Measurements from ENCODE around the gene BACH1. TPM values are rescaled to one million over a fixed set of nuclear protein-coding genes. Genes with fewer than 3 reads are reported as not detected.
"Not testable (repeated sequence)": the region's sequence is repeated elsewhere in the genome, so short reads cannot be mapped to it uniquely, and the experiment has no call there.

BACH1 gene
- total RNA-seq, 1 experiment from 2014 or later = 65.2 TPM

- no peak overlapping the region for H3K27ac Mint-ChIP-seq (ENCODE audit: unreplicated experiment)
- TF ChIP-seq, protein P1, sequence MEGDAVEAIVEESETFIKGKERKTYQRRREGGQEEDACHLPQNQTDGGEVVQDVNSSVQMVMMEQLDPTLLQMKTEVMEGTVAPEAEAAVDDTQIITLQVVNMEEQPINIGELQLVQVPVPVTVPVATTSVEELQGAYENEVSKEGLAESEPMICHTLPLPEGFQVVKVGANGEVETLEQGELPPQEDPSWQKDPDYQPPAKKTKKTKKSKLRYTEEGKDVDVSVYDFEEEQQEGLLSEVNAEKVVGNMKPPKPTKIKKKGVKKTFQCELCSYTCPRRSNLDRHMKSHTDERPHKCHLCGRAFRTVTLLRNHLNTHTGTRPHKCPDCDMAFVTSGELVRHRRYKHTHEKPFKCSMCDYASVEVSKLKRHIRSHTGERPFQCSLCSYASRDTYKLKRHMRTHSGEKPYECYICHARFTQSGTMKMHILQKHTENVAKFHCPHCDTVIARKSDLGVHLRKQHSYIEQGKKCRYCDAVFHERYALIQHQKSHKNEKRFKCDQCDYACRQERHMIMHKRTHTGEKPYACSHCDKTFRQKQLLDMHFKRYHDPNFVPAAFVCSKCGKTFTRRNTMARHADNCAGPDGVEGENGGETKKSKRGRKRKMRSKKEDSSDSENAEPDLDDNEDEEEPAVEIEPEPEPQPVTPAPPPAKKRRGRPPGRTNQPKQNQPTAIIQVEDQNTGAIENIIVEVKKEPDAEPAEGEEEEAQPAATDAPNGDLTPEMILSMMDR (IDR thresholded peaks at IDR 0.05; ENCODE audit: insufficient read depth in 1 of 2, low read depth in 1 of 2, low read length in 1 of 2, severe bottlenecking in 1 of 2, unreplicated experiment in 1 of 2) = no peak
- no peak for DNase-seq
- Histone ChIP-seq H3K36me3 (ENCODE audit: control insufficient read depth, insufficient read depth, low read length) (peaks cover 1% of the 10 kb centered on the region; the same call in 1 of the 2 replicates), H3K4me3 (ENCODE audit: low read depth, low read length) (no peak overlapping the region), H3K27me3 (replicated peaks; ENCODE audit: control insufficient read depth, insufficient read depth, low read length) (no peaks in the 10 kb centered on the region), H3K9me3 (peaks cover under 1% of the 10 kb centered on the region; the same call in 1 of the 2 replicates), H3K4me1 (peaks cover 19% of the 10 kb centered on the region)
- intact Hi-C loops (cut with micrococcal nuclease; ENCODE audit: unreplicated experiment) = loop anchor here (2.0 kb wide), 2 partner anchors 15 to 49 kb away; no protein-coding TSS in a partner anchor
- POLR2A ChIA-PET = interaction anchor here (0.6 kb wide), 1 partner anchor 21 kb away, joined by 4 read pairs; no protein-coding TSS in a partner anchor
- peaks cover 38% of the 10 kb centered on the region for H3K36me3 Mint-ChIP-seq (ENCODE audit: insufficient read depth, unreplicated experiment)
- peaks cover 14% of the 10 kb centered on the region for H3K9me3 Mint-ChIP-seq (ENCODE audit: unreplicated experiment)
- no TSS peak for BruUV-seq (replicated peaks)
- H3K4me3 Mint-ChIP-seq (ENCODE audit: unreplicated experiment) = no peak overlapping the region
- H3K27me3 Mint-ChIP-seq (ENCODE audit: insufficient read depth, unreplicated experiment) = no peaks in the 10 kb centered on the region
- CTCF ChIA-PET = interaction anchor here (2.0 kb wide), 1 partner anchor 11 kb away, joined by 5 read pairs; no protein-coding TSS in a partner anchor
- peaks cover 32% of the 10 kb centered on the region for H3K4me1 Mint-ChIP-seq (ENCODE audit: low read depth, unreplicated experiment)
Measured at GRCh38 chr21:29349702-29350101, 51.0 kb downstream of the BACH1 start.

- ChIA-PET CTCF (no interaction called here), POLR2A (no interaction called here)
- Histone ChIP-seq H3K4me3 (ENCODE audit: low read depth, low read length) (no peak overlapping the region), H3K27me3 (replicated peaks; ENCODE audit: control insufficient read depth, insufficient read depth, low read length) (no peaks in the 10 kb centered on the region), H3K4me1 (peaks cover 19% of the 10 kb centered on the region), H3K9me3 (peaks cover 3% of the 10 kb centered on the region; the same call in 1 of the 2 replicates), H3K36me3 (ENCODE audit: control insufficient read depth, insufficient read depth, low read length) (peaks cover 1% of the 10 kb centered on the region; the same call in 1 of the 2 replicates)
- TF ChIP-seq, protein P1 (IDR thresholded peaks at IDR 0.05; ENCODE audit: insufficient read depth in 1 of 2, low read depth in 1 of 2, low read length in 1 of 2, severe bottlenecking in 1 of 2, unreplicated experiment in 1 of 2) = no peak
- BruUV-seq (replicated peaks) = no TSS peak
- no peak for DNase-seq
- Mint-ChIP-seq H3K27me3 (ENCODE audit: insufficient read depth, unreplicated experiment) (no peaks in the 10 kb centered on the region), H3K36me3 (ENCODE audit: insufficient read depth, unreplicated experiment) (peaks cover 41% of the 10 kb centered on the region), H3K4me3 (ENCODE audit: unreplicated experiment) (no peak overlapping the region), H3K27ac (ENCODE audit: unreplicated experiment) (peak overlapping the region; percentile 62), H3K9me3 (ENCODE audit: unreplicated experiment) (peaks cover 19% of the 10 kb centered on the region), H3K4me1 (ENCODE audit: low read depth, unreplicated experiment) (peaks cover 32% of the 10 kb centered on the region)
- intact Hi-C loops (cut with micrococcal nuclease; ENCODE audit: unreplicated experiment) = no loop called here
Measured at GRCh38 chr21:29350246-29350779, 51.6 kb downstream of the BACH1 start.

- no peak overlapping the region for H3K4me3 ChIP-seq (ENCODE audit: low read depth, low read length)
- Mint-ChIP-seq H3K4me3 (ENCODE audit: unreplicated experiment) (peak overlapping the region; percentile 36), H3K27me3 (ENCODE audit: insufficient read depth, unreplicated experiment) (no peaks in the 10 kb centered on the region), H3K4me1 (ENCODE audit: low read depth, unreplicated experiment) (peaks cover 30% of the 10 kb centered on the region), H3K9me3 (ENCODE audit: unreplicated experiment) (peaks cover 19% of the 10 kb centered on the region), H3K27ac (ENCODE audit: unreplicated experiment) (peak overlapping the region; percentile 62), H3K36me3 (ENCODE audit: insufficient read depth, unreplicated experiment) (peaks cover 41% of the 10 kb centered on the region)
- no TSS peak for BruUV-seq (replicated peaks)
- CTCF ChIA-PET = interaction anchor here (0.8 kb wide), 1 partner anchor 194 kb away, joined by 5 read pairs; no protein-coding TSS in a partner anchor
- peaks cover 25% of the 10 kb centered on the region for H3K4me1 ChIP-seq
- peaks cover 1% of the 10 kb centered on the region; the same call in 1 of the 2 replicates for H3K36me3 ChIP-seq (ENCODE audit: control insufficient read depth, insufficient read depth, low read length)
- no peaks in the 10 kb centered on the region for H3K27me3 ChIP-seq (replicated peaks; ENCODE audit: control insufficient read depth, insufficient read depth, low read length)
- intact Hi-C loops (cut with micrococcal nuclease; ENCODE audit: unreplicated experiment) = no loop called here
- H3K9me3 ChIP-seq = peaks cover 3% of the 10 kb centered on the region; the same call in 1 of the 2 replicates
- TF ChIP-seq, protein P1 (IDR thresholded peaks at IDR 0.05; ENCODE audit: insufficient read depth in 1 of 2, low read depth in 1 of 2, low read length in 1 of 2, severe bottlenecking in 1 of 2, unreplicated experiment in 1 of 2) = no peak
- POLR2A ChIA-PET = no interaction called here
- DNase-seq = no peak
Measured at GRCh38 chr21:29351691-29352090, 53.0 kb downstream of the BACH1 start.

DNA sequence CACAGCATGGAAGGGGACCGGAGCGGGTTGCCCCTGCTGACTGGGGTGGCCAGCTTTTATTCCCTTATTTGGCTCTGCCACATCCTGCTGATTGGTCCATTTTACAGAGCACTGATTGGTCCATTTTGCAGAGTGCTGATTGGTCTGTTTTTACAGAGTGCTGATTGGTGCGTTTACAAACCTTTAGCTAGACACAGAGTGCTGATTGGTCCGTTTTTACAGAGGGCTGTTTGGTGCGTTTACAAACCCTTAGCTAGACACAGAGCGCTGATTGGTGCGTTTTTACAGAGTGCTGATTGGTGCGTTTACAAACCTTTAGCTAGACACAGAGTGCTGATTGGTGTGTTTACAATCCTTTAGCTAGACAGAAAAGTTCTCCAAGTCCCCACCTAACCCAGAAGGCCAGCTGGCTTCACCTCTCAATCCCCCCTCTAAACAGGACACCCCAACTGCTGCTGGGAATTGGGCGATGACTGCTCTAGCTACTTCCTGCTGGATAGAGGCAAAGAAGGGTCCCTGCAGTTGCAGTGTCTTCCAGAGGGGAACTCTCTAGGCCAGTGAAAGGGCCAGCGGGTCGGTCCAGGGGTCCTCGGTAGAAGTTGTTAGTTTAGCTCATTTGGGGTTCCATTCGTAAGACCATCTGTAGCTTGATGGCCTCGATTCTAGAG, 56.5 kb downstream of the BACH1 start:
- Mint-ChIP-seq H3K9me3 (ENCODE audit: unreplicated experiment) (peaks cover 19% of the 10 kb centered on the region), H3K36me3 (ENCODE audit: insufficient read depth, unreplicated experiment) (peaks cover 29% of the 10 kb centered on the region), H3K4me1 (ENCODE audit: low read depth, unreplicated experiment) (peaks cover 18% of the 10 kb centered on the region)
- H3K4me3 Mint-ChIP-seq (ENCODE audit: unreplicated experiment); DNase-seq; H3K9me3 ChIP-seq; H3K27me3 Mint-ChIP-seq (ENCODE audit: insufficient read depth, unreplicated experiment); intact Hi-C loops (cut with micrococcal nuclease; ENCODE audit: unreplicated experiment); H3K27me3 ChIP-seq (replicated peaks; ENCODE audit: control insufficient read depth, insufficient read depth, low read length); CTCF ChIA-PET; H3K27ac Mint-ChIP-seq (ENCODE audit: unreplicated experiment); POLR2A ChIA-PET; H3K36me3 ChIP-seq (ENCODE audit: control insufficient read depth, insufficient read depth, low read length); BruUV-seq (replicated peaks); H3K4me3 ChIP-seq (ENCODE audit: low read depth, low read length): not testable (repeated sequence)
- 0 out of 2 replicates have a peak, but pooled peaks cover 11% of the 10 kb centered on the region for H3K4me1 ChIP-seq
